NCI-H187 treated with DMSO at 0.1 percent for 48 hours (cell line): ENCODE measurements around the gene GBA3.

ENCODE experiments used
- DNase-seq: peaks from one replicate; lab custom pipeline; 2025; lab: John Stamatoyannopoulos, UW

The GBA3 gene

DNA sequence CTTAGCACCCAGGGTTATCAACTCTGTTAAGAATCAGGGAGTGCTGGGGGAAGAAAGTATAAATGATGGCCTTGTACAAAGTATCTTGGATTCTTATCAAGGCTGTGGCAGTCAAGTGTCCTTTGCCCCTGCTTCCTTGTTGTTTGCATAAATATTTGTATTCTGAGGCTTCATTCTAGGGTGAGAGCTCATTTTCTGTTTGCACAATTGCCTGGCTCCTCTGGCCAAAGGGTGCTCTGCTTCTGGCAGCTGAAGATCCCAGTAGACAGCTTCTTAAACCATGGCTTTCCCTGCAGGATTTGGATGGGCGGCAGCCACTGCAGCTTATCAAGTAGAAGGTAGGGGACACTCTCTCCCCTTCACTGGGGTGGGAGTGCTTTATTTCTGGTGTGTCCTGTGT lies at the start of gene GBA3:
Gene GBA3 (plus strand): TSS at position 202 of the 400 bp plus-strand sequence.
- DNase-seq = no peak

DNA sequence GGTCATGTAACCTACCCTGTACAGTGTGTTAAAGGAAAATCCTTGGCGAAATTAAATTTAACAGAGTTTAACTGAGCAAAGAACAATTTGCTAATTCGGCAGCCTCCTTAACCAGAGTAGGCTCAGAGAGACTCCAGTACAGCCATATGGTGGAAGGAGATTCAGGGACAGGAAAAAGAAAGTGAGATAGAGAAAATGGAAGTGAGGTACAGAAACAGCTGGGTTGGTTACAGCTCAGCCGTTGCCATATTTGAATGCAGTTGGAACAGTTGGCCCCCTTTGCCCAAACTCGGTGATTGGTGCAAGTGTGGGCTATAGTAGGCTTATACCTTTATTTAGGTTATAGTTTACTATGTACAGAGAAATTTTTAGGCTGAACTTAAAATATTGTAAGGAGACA lies 48.8 kb upstream of the GBA3 start:
- DNase-seq = no peak

DNA sequence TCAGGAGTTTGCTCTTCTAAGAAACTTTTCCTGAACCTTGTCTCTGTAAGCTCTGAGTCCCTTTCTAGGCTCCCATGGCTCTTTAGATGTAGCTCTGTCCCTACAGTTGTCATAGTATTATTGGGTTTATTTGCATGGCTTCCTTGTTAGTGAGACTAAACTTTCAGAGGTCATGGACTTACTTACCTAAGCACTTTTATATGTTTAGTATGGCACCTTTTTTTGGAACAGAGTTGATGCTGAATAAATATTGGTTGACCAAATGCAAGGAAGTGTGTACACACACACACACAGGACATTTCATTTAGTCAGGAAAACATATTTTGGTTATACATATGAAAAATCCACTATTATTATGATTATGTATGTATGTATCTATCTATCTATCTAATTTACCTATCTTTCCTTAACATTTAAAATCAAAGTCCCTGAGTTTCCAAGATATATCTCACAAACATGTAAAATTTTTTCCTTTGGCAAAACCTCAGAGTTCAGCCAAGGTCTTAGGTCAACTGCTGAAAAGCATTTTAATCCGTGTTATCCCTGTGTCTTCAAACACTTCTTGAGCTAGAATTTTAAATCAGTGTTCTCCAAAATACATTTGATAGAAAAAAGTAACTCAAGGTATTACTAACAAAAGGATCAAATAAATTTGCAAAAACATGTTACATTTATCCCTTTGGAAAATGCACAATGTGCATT lies 47.1 kb upstream of the GBA3 start:
- no peak for DNase-seq

DNA sequence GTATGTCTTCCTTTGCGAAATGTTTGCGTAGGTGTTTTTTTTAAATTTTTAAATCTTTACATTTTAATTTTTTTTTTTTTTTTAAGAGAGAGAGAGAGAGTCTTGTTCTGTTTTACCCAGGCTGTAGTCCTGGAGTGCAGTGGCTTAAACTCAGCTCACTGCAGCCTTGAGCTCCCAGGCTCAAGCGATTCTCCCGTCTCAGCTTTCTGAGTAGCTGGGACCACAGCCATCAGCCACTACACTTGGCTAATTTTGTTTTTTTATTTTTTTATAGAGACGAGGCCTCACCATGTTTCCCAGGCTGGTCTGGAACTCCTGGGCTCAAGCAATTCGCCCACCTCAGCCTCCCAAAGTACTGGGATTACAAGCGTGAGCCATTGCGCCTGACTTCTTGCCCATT lies 43.7 kb upstream of the GBA3 start:
- DNase-seq = no peak

DNA sequence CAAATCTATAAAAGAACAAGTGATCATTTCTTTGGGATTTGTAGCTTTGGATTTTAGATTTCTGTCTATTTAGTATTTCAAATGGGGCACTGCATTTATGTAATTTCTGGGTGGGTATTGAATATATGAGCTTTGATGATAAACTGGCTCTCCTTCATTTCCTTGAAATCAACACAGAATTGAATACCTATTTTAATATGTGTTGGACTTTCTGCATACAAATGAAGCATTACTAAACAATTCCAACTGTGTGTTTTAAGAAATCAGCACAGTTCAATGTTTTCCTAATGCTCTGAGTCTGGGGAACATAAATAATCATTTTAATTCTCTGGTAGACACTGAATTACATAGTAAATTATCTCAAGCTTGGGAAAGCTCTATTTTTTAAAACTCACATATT lies 42.0 kb upstream of the GBA3 start:
- DNase-seq = no peak

DNA sequence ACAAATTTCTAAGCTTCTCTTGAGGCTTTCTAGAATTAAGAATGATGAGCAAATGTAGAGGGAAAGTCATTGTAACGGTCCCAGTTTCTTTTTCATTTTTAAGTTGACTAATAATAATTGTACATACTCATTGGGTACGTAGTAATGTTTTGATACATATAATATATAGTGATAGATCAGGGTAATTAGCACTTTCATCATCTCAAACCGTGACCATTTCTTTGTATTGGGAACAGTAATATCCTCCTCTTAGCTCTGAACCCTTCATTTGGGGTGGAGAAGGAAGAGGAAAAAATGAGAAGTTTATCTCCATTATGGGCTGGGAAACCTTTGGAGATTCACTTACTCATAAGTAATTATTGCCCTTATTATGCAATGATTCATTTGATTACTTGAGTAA lies 39.0 kb upstream of the GBA3 start:
- DNase-seq = no peak

DNA sequence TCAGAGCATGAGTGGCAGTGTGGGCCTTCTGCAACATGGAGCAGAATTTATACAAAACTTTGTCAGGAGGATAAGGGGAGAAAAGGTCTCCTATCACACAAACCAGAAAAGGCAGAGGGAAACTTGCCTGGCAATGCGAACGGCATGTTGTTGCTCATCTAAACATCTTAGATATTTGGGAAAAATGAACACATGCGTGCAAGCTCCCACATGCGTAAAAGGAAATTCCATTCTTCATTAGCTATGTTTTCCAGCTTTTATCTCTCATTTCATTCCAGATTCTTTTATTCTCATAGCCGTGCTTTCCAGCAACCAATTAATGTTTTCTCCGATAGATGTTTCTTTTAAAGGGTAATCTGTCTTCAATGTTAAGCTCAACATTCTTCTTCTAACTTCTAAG lies 31.3 kb upstream of the GBA3 start:
- DNase-seq = no peak

DNA sequence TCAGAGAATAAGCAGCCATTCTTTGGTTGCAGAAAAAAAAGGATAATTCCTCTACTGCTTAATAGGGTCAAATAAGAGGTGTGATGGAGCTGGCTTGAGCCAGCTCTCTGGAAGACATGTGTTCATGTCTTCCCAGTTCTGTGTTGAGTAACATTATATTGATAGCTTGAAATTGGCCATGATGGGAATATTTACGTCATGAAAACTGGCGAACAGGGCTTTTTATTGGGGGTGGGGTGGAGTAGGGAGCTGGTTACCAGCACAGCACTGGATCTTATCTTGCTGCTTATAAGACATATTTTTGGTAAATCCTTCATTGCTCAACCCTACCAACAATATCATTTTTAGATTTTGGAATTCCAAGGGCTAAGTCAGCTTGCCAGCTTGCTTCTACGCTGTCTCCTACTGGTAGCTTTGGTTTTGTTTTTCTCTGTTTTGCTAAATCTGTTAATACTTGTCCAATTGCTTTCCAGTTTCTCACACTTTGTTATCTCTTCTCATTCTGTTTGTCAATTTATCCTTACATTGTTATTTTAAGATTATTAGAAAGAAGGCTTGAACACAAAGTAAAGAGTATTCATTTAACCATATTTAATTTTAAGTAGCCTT lies 25.3 kb upstream of the GBA3 start:
- no peak for DNase-seq

DNA sequence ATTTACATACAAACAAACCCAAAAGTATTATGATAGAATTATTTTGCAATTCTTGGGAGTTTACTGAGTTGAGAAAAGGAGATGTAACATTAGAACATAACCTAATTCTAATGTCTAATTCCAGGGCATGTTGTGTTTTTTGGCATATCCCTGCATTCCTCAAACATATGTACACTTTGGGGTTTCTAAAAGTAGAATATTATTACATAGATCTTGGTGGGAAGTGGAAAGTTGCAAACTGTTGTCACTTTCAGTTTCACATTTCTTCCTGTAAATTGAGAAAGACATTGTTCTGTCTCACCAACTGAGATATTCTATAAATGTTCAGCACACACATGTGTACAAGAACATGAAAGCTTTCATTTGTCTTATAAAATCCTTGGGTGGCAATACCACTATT lies 24.4 kb upstream of the GBA3 start:
- no peak for DNase-seq

DNA sequence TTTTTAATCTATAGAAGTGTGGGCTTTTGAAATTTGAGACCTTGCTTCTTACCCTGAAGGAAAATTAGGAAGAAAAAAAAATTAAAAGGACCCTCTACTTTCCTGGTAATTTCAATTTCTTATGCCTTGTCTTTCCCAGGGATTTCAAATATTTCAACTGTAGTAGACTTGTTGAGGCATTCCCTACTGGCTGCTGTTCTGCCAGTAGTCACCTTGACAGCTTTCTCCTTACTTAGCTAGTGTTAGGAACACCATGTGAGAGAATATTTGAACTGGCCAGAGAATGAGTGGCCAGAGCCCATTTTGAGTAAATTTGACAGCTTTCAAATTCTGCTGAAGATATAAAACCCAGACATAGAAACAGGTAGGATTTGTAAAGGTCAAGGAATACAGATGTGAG lies 24.0 kb upstream of the GBA3 start:
- no peak for DNase-seq

DNA sequence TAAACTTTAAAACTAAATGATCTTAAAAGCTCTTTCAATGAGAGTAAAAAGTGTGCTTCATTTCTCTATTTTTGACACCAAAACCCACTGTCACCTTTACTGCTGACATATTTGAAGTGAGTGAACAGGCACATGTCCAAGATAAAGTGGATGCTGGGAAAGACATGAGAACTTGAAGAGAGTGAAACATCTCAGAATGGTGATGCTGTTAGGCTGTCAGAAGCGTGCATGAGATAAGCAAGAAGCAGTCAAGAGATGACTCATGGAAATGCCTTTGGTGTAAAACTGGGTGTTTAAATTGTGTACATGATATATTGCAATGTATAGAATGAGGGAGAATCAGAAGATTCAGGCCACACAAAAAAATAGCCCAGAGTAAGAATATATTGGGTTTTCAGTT lies 21.8 kb upstream of the GBA3 start:
- DNase-seq = no peak

DNA sequence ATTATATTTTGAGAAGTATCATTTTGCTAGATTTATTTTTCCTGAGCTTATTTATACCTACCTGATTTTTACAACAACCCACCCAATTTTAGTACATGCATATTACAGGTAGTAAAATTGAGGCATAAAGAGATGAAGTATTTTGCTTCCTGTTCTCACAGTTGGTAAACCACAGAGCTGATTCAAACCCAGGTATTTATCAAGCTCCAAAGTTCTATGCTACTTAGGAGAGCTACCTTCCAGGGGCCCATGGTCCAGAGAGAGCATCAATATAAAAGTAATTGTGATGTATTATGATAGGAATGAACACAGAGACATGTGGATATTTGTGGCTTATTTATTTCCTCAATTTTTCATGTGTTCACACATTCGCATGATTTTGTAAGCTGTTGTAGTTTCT lies 20.2 kb upstream of the GBA3 start:
- no peak for DNase-seq

DNA sequence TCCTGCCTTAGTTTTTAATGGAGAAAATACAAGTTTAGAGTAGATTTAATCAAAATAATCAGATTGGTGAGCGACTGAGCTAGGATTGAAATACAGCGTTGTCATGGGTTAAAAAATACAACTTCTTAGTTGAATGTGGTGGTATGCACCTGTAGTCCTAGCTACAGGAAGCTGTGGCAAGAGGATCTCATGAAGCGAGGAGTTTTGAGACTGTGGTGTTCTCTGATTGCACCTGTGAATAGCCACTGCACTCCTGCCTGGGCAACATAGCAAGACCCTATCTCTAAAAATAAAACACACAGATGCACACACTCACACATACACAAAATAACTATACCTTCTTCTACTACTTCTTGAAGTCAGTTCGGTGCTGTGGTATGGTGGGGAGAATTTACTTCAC lies 19.8 kb upstream of the GBA3 start:
- no peak for DNase-seq

DNA sequence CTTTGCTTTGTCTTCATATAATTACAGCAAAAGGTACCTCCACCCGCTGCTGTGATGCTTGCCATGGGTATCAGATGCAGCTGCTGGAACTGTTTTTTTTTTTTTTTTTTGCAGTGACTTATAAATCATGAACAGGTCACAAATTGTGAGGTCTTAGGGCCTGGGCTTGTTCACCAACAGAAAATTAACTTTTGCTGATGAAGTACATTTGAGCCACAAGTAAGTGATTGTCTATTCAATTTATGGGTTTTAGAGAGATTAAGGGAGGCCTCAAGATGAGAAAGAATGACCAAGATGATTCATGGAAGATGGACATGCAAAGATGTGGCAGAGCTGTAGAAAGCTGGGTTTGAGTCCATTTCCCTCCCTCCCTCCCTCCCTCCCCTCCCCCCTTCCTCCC lies 18.0 kb upstream of the GBA3 start:
- DNase-seq = no peak

DNA sequence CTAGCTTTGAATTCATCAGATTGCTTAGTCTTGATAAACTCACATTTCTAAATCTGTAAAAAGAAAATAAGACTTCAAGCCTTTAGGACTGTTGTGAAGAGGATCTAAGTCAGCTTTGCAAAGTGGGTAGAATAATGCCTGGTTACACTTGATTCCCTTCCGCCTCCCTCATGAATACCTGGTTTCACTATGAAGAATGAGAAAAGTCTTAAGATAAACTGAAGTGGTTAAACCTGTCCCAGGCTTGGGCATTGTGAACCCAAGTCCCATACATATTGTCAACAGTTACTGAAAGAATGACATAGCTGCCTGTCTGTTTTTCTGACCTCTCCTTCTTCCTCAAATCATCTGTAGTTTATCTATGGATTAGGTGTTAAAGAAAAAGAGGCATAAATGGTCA lies 16.7 kb upstream of the GBA3 start:
- DNase-seq = no peak

DNA sequence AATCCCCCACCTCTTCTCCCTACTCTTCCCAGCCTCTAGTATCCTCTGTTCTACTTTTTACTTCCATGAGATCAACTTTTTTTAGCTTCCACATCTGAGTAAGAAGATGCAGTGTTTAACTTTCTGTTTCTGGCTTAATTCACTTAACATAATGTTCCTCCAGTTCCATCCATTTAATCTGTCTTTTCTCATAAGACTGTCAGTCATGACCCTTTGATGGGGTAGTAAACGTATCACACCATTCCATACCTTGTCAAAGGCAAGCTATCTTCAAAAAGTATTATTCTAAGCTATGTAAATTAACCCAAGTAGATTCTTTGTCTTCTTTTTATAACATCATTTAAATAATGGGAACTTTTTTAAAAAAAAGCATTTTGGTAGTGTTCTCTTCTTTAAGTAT lies 15.0 kb upstream of the GBA3 start:
- DNase-seq = no peak

DNA sequence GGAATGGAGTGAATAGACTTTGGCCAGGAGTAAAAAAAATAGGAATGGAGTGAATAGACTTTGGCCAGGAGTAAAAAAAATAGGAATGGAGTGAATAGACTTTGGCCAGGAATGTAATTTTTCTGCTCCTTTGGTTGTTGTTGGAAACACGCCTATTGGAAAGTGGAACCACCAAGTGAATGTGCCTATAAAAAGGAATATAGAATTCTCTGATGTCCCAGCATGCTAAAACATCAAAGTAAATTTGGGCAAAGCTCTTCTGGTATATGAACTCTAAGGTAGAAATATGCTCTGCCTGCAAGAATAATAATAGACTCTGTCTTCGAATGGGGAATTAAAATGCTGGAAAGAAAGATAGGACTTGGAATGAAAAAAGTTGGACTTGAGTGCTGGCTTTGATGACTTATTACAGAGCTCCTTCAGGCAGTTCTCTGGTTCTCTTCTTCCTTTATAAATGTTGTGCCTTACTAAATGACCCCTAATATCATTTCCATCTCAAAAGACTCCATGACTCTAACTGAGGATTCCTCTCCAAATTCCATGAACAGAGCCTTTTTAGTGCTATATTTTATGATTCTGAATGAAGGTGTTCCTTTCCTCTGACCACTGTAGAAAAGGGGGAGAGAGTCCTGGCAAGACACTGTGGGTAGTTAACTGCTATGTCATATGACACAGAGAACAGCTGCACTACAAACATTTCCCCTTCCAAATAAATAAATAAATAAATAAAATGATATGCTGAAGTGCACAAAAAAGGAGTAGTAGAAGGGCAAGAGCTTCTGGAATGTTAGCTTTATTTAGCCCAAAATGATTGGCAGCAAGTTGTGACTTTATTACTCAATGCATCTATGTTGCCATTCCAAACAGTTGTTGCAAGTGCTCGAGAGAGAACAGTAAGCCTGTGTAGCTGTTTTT lies 13.5 kb upstream of the GBA3 start:
- no peak for DNase-seq

DNA sequence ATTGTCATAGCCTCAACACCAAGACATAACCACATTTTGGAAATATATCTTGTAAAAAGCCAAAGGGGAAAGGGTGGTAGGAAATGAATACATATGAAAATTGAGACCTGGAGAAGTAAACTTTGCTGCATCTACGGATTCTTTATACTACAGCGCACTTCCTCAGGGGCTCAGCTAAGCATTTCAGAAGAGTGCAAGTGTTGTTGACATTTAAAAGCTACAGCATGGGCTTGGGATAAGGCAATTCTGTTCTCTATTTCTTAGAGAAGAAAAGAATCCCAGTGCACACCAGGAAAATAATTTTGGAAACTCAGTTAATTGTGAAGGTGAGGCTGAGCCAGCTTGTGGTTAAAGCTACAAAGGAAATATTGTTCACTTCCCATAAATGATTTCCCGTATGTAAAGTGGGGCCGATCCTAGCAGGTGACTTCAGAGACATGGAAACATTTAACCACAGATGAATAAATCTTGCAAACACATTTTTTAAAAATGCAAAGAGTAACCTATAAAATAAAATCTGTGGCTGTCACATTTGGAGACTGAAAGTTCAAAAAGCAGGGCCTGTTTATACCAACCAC lies 12.6 kb upstream of the GBA3 start:
- DNase-seq = no peak

DNA sequence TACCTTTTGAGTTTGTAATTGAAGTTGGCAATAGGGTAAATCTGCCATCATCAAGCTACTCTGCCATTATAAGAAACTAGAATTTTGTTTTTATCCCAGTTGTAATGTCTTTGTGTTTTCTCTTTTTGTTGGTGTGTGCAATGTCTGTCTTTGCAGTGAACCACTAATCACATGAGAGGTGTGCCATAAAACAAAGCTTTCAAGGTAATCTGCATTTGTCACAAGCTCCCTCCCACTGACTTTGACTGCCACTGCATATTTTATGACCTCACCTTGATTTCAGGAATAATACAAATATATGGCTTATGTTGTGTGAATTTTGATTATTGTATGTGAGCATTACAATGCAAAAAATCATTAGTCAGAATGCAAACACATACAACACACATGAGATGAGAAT lies 9.0 kb upstream of the GBA3 start:
- DNase-seq = no peak

DNA sequence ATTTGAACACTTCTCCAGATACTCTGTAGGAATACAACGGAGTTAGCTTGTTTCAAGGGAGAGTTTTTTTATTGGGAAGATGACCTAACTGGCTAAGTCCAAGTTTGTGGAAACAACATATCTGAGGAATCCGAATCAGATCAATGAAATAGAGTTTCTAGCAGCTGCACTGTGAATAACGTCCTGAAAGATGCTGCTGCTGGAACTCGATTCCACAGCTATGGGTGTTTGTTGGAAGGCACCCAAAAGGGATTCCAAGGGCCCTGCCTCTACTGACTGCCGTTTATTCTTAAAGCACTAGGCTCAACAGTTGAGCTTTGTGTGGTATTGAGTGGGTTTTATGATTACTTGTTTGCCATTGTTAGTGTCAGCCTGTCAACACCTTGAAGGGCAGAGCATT lies 6.6 kb upstream of the GBA3 start:
- DNase-seq = no peak

DNA sequence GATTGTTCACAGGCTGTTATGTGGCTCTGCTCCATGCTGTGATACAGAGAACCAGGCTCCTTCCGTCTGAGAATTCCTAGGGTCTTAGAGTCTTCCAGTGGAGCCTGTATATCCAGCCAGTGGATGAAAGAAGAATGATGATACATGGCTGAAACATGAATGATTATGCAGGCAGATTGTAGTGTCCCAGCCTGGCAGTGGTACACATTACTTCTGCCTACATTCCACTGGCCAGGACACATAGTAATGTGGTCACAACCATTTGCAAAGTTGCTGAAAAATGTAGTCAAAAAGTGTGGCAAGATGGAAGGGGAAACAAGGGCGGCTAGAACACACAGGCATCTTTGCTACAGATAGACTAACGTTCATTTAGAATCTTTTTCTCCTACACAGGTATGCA lies 4.5 kb upstream of the GBA3 start:
- no peak for DNase-seq

DNA sequence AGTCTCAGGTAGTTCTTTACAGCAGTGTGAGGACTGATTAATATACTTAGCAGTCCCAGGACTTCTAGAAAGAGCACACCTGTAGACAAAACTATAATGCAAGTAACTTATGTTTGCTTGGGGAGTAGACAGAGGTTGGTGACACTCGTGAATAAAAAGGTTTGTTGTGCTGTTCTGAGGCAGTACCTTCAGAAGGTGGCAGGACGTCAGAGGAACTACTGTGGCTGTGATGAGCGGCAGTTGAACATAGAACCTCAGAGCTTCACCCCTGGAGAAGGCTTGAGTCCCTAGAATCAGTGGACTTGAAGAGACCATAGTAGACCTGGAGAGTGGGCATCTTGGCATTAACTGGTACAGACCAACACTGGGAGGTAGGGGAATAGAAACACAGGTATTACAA lies 3.3 kb upstream of the GBA3 start:
- no peak for DNase-seq

DNA sequence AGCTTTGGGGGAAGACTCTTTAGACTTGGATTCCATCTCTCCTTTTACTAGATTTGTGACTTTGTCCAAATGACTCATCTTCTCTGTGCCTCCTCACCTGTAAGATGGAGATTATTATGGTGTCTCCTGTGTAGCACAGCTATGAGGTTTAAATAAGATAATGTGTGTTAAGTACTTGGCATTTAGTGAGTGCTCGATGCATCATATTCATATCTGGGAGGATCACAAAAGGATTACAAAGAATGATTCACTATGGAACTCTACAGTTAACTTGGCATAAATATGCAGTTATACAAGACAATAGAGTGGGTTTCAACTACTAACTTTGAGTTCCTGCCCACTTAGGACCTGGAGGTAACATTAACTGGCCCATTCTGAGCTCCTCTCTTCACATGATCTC lies 2.3 kb downstream of the GBA3 start:
- no peak for DNase-seq
